HG02870 (cell line): ENCODE measurements around the gene CYB5D1.

Experiments used
- ATAC-seq: cut with Tn5 transposase; IDR thresholded peaks from one replicate; pipeline ENCODE4 v1.9.1; 2021; ENCODE audit warnings: mild to moderate bottlenecking, moderate library complexity; ENCODE audit not compliant: unreplicated experiment

The CYB5D1 gene

DNA sequence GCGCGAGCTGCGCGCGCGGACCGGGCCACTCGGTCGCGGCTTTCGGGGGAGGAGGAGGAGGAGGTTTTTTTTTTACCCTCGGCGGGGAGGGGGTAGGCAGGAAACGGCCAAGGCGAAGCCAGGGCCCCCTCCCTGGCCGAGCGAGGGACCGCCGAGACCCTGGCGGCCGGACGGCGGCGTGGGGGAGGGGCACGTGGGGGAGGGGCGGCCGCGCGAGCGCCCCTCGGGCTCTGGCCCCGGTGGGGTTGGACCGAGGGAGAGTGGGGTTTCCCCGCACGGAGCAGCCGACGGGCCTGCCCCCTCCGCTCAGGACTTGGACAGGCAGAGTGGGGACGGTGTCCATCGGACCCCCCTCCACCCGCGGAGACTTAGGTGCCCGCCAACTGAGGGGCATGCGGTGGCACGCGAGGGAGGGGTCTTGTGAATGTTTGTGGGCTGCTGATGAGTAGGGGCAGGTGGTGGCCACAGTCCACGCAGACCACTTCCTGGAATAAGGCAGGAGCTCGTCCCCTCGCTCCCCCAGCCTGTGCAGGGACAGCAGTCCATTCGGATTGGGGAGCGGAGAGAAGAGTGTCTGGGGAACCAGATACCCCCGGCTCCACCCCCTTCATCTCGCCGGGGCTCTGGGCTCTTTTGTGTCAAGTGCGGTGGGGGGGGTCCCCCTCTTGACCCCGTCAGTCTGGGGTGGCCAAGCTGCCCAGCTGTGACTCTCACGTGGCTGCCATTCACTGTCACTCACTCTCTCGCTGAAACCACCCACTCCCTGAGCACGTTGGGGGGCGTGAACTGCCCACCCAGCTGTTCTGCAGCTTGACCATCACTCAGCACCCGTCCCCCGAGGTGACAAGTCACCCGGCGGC is 27.8 kb downstream of the CYB5D1 start:
- ATAC-seq: no peak

DNA sequence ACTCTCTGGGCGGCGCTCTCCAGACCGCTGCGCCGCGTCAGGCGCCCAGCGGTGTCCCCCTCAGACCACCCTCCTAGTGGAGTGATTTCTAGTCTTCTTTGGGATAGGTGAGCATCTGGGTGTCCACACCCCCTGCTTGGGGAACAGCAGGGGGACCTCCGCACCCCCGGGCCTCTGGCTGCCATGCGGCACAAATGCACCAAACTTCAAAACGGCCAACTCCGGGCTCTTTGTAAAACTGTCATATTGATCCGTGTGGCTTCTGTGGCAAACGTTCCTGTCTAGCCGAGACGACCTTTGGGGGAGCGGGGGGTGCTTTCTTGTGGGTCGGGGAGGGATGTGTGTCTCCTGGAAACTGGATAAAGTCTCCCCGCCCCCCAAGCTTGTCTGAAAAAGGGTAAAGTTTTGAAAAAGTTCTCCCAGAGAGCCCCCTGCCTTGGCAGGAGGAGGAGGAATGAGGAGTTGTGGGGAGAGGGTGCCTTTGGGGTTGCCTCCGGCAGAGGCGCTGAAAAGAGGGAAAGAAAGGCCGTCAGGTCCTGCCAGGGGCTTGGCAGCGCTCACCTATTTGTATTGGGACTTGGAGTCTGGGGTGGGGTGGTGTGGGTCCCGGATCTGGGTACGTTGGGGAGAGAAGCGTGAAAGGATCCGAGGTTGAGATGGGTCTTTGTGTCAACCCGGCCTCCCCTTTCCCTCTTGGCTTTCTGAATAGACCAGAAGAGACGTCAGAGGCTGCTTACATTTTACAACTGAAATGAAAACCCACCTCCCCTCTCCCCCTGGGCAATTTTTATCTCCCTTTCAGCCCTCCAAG is 28.6 kb downstream of the CYB5D1 start:
- ATAC-seq: no peak

DNA sequence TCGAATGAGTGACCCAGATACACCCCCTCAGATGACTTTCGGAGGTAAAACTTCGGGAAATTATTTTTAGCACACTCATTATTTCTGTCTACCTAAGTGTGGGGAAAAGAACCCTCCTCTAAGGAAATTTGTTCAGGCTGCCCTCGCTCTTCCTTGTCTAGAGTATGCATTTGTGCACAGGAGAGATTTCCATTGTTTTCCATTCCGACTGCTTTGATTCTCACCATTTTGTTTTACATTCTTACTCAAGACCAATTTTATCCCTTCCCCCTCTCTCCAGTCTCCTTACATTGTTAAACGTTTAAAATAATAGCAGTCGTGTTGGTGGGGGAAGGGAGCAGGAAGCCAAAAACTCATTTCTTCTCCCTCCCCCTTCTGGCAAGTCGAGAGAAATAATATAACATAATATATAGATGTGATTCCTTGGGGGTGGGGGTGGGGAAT is 29.3 kb downstream of the CYB5D1 start:
- ATAC-seq: no peak

DNA sequence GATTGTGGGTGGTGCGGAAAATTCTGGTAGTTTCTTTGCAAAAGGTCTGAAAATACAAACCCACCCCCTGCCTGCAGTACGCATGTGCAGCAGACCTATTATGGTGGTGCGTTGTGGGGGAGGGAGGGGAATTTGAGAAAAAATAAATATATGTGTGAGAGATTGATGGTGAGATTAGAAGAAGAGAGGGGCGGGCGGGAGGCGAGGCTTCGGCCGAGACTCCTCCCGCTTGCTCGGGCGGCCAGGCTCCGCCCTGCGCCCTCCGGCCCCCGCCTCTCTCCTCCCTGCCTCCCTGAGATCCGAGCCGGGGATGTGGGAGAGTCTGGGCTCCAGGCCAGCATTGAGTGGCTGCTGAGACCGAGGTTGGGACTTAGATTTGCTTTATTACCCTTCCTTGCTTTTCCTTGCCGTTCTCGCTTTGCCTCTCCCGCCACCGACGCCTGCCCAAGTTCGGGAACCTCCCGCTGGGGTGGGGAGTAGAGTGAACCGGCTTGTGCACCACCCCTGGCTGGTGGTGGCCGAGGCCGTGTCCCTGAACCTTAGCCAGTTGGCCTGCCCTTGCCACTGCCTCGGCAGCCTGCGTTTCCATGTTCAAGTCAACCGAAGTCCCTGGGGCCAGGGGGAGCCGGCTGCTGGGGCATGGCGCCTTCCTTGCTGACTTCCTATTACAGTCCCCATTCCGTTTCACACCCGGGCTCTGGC is 29.8 kb downstream of the CYB5D1 start:
- no peak for ATAC-seq

DNA sequence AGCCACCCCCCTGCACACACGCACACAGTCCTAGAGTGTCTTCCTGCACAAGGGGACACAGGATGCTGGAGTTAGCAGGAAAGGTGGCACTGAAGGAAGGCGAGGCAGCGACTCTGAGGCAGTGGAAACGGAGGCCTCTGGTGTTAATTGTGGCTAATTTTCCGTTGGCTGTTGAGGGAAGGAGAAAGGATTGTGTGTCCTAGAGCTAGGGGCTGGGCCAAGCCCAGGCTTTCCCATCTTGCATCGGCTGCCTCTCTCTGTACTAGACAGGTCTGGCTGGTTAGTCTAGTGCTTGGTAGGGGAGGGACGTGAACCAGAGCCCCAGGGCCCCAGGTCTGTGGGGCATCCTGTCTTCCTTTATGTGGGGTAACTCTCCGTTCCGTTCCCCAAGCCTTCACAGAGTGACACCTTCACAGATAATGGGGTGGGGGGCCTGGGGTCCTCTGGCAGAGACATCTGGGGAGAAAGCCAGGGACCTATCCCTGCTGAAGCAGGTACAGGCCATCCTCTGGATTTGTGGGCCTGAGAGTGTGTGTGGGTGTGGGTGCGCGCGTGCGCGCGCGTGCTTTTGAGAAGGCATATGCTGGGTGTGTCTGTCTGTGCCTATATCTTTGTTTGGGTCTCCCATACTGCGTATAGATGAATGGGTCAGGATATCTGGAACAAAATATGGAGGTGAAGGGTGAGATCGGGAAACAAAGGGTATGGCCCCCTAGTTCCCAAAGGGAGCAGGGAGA is 30.5 kb downstream of the CYB5D1 start, which contains the start of gene CHD3:
Gene CHD3, plus strand, starts transcription at position 606 of the 737 bp plus-strand sequence. CDS start 212 bp downstream, outside the sequence.
- ATAC-seq: no peak

DNA sequence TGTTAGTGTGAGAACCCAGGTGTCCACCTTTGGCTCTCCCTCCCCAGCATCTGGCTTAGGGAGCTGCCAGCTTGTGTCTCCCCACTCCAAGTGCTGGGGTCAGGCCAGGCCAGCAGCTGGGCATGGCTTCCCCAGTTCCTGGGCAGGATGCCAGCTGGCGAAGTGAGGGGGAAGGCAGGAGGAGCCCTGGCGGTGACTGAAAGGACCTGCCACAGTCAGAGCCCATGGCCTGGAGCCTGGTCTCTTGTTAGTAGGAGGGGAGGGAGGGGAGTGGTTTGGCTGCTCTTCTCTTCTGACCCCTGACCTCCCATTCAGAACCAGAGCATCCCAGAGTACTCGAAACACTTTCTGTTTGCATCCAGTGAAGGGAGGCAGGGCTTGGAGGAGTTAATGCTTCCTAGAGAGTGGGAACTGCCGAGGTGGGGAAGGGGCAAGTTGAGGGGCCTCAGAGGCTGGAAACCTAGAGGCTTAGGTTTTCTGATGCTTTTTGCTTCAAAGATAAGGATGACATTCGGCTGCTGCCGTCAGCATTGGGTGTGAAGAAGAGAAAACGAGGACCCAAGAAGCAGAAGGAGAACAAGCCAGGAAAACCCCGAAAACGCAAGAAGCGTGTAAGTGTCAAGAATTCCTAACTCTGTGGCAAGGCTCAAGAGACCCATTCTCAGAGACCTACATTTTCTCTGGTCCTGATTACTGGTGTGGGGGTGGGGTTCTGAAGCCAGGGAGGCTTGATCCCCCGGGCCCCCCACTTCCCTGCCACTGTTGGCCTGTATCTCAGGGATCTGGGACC is 31.6 kb downstream of the CYB5D1 start:
- no peak for ATAC-seq

DNA sequence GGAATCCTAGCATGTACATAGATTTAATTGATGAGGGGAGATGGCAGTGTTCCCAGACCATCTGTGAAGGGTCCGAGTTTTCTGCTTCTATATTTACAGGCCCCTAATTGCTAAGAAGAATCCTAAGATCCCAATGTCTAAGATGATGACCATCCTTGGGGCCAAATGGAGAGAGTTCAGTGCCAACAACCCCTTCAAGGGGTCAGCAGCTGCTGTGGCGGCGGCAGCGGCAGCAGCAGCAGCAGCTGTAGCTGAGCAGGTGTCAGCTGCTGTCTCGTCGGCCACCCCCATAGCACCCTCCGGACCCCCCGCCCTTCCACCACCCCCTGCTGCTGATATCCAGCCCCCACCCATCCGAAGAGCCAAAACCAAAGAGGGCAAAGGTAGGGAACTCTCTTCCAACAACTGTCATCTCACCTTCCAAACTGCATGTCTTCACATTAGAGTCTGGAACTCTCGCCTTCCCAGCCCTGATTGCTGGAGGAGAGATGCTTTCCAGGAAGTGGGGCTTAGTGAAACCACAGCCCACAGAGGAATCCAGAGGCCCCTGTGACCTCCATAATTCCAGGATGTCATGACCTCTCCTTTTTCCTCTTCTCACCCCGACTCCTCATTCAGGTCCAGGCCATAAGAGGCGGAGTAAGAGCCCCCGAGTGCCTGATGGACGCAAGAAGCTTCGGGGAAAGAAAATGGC is 35.5 kb downstream of the CYB5D1 start:
- ATAC-seq: no peak

DNA sequence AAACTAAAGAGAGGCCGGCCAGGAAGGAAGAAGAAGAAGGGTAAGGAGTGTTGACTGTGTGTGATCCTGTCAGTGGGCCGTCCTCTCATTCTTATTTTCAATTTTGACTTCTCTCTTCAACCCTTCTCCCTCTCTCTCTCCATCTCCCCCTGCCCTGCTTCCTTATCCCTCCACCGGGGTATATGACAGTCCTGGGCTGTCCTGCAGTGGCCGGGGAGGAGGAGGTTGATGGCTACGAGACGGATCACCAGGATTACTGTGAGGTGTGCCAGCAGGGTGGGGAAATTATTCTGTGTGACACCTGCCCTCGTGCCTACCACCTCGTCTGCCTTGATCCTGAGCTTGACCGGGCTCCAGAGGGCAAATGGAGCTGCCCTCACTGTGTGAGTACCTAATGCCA is 36.4 kb downstream of the CYB5D1 start:
- ATAC-seq: no peak

DNA sequence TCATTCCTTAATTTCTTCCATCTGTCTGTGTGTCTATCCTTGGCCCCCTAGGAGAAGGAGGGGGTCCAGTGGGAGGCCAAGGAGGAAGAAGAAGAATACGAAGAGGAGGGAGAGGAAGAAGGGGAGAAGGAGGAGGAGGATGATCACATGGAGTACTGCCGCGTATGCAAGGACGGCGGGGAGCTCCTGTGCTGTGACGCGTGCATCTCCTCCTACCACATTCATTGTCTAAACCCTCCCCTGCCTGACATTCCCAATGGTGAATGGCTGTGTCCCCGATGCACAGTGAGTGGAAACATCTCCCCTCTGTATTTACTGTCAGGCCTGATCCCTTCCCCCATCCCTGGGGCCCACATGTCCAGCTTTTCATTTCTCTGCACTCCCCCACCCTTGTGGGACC is 37.1 kb downstream of the CYB5D1 start:
- no peak for ATAC-seq

DNA sequence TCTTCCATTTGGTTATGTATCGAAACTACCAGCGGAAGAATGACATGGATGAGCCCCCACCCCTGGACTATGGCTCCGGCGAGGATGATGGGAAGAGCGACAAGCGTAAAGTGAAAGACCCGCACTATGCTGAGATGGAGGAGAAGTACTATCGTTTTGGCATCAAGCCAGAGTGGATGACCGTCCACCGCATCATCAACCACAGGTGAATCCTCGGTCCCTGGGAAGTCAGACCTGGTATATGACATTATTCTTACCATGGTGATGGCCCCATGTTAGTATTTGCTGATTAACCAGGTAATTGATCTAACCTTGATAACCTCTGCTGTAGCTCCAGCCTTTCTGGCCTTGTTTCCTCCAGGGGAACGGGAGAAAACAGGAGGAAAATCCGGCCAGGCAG is 39.3 kb downstream of the CYB5D1 start:
- no peak for ATAC-seq

DNA sequence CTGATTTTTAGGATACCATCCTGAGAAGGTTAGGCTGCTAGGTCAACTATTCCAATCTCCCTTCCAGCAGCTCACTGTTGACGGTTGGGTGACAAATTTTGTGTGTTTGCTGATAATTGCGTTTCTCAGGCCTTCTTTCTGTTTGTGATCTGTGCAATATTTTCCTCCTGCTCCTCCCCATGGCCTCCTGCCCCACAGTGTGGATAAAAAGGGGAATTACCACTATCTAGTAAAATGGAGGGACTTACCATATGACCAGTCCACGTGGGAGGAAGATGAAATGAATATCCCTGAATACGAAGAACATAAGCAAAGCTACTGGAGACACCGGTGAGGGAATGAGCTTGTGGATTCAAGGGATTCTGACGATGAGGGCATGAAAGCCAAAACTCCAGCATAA is 40.0 kb downstream of the CYB5D1 start:
- ATAC-seq: no peak

DNA sequence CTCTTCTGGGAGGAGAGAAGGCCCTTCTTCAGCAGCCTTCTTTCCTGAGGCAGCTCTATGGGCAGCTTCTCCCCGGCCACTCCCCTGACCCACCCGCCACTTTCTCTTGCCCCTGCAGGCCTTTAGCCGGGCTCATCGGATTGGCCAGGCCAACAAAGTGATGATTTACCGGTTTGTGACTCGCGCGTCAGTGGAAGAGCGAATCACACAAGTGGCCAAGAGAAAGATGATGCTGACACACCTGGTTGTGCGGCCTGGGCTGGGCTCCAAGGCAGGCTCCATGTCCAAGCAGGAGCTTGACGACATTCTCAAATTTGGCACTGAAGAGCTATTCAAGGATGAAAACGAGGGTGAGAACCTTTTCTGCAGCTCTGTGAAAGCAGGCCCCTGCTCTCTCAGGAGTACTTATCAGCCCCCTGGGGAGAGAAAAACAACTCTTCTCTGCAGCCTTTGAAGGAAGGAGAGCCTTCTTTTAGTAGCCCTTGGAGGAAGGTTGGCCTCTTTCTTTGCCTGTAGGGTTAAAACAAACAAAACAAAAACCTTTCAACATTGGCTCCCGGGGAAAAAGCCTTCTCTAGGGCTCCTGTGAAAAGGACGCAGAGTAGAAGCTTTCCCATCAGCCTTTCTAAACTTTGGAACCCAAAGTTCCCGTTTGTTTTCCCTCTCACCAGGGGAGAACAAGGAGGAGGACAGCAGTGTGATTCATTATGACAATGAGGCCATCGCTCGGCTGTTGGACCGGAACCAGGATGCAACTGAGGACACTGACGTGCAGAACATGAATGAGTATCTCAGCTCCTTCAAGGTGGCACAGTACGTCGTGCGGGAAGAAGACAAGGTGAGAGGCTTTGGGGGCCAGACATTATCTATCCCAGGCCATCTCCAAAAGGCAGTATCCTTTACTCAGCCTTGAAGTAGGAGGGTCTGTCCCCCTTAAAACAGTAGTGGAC is 45.6 kb downstream of the CYB5D1 start:
- ATAC-seq: no peak

DNA sequence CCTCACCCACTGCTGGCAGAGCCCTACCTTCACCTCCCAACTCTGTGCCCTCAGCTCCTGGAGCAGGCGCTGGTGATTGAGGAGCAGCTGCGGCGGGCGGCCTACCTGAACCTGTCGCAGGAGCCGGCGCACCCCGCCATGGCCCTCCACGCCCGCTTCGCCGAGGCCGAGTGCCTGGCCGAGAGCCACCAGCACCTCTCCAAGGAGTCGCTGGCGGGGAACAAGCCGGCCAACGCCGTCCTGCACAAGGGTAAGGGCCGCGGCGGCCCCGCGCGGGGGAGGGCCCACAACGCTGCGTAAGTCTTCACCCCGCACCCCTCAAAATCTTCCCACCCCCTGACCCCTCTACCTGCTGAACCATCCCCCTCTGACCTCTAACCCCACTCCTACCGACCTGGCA is 51.3 kb downstream of the CYB5D1 start:
- no peak for ATAC-seq

DNA sequence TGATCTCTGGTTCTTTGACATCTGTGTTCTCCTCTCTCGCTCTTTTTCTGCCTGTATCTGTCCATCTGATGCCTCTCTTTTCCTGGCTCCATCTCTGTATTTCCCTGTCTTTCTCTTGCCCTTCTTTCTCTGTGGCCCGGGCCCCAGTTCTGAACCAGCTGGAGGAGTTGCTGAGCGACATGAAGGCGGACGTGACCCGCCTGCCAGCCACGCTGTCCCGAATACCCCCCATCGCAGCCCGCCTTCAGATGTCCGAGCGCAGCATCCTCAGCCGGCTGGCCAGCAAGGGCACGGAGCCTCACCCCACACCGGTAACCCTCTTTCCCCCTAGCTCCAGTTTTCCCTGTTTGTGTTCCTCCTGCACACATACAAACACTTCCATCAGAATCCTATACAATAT is 52.5 kb downstream of the CYB5D1 start:
- ATAC-seq: no peak

DNA sequence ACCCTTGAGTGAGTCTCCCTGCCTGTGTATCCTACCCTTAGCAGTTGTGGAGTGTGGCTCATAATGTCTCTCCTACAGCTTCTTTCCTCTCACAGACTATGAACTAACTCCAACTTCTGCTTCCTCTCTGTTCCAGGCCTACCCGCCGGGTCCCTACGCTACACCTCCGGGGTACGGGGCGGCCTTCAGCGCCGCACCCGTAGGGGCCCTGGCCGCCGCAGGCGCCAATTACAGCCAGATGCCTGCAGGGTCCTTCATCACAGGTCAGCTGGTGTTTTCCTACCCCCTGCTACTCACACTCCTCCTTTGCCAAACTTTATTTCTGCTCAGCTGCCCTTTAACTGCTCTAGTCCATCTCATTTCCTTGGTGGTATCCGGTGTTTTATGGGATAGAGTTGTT is 52.9 kb downstream of the CYB5D1 start:
- ATAC-seq: no peak

DNA sequence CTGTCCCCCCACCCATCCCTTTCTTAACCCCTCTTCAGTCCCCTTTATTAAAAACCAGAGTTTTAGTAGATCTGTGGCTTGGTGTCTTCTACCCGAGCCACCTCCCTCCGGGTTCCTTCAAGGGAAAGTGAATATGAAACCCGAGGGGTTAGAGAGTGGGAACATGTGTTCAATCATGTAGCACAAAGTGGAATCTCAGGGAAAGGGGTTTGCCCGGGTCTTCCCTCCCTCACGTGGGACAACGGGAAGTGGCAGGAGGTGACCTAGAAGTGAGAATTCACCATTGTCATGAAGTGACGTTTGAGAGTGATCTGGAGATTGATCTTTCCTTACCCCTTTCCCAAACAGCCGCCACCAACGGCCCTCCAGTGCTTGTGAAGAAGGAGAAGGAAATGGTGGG is 53.3 kb downstream of the CYB5D1 start:
- ATAC-seq: no peak
